HG03460 (cell line): Measurements from ENCODE around the gene GET4.
A peak's percentile ranks its signal among the peaks of the same experiment; 100 is the strongest.
"Not testable (repeated sequence)": the region's sequence is repeated elsewhere in the genome, so short reads cannot be mapped to it uniquely, and the experiment has no call there.

Source experiments
- ATAC-seq: cut with Tn5 transposase; IDR thresholded peaks from one replicate; pipeline ENCODE4 v1.9.1; 2021; ENCODE audit not compliant: unreplicated experiment

The GET4 gene

GRCh38 chr7:913736-914520, 37.6 kb downstream of the GET4 start:
- no peak for ATAC-seq

- no peak for ATAC-seq
Observed at GRCh38 chr7:914521-915194, 38.3 kb downstream of the GET4 start.

- no peak for ATAC-seq
Observed at GRCh38 chr7:915291-916218, 39.2 kb downstream of the GET4 start.

GRCh38 chr7:916291-916941, 40.1 kb downstream of the GET4 start:
- ATAC-seq: no peak

- no peak for ATAC-seq
Observed at GRCh38 chr7:917255-918117, 41.1 kb downstream of the GET4 start.

GRCh38 chr7:918118-918425, 41.7 kb downstream of the GET4 start:
- ATAC-seq: no peak

- no peak for ATAC-seq
Observed at GRCh38 chr7:918441-919113, 42.2 kb downstream of the GET4 start.

- ATAC-seq: no peak
Observed at GRCh38 chr7:919114-919442, 42.7 kb downstream of the GET4 start.

GRCh38 chr7:919924-920341, 43.6 kb downstream of the GET4 start:
- ATAC-seq: no peak

- no peak for ATAC-seq
Observed at GRCh38 chr7:920351-921070, 44.2 kb downstream of the GET4 start.

GRCh38 chr7:921071-921461, 44.7 kb downstream of the GET4 start:
- no peak for ATAC-seq

- no peak for ATAC-seq
Observed at GRCh38 chr7:921581-922333, 45.4 kb downstream of the GET4 start.

GRCh38 chr7:922334-923107, 46.2 kb downstream of the GET4 start:
- peak; percentile 2 for ATAC-seq

GRCh38 chr7:923108-924041, 47.0 kb downstream of the GET4 start:
- ATAC-seq: peak; percentile 77

- not testable (repeated sequence) for ATAC-seq
Observed at GRCh38 chr7:924042-924441, 47.7 kb downstream of the GET4 start.

- peak; percentile 49 for ATAC-seq
Observed at GRCh38 chr7:924541-925231, 48.3 kb downstream of the GET4 start.
